ENCODE data around the gene SEMA4B.

- TF ChIP-seq CTCF (IDR thresholded peaks at IDR 0.05; ENCODE audit: low read depth, low read length, poor library complexity, severe bottlenecking): no peak
- TF ChIP-seq EZH2phosphoT487 (IDR thresholded peaks at IDR 0.05; ENCODE audit: borderline replicate concordance, low read length): no peak
Observed at GRCh38 chr15:90264671-90265070, 63.5 kb downstream of the SEMA4B start.
